GM13977 (cell line): ENCODE results near the gene PIPOX.

ENCODE experiments used
- DNase-seq: peaks from one replicate; pipeline ENCODE4 v3.0.0; 2012; ENCODE audit warnings: low spot score
- in situ Hi-C: fragments of 300-500 bp; cut with MboI; formaldehyde crosslinking; loops from one replicate; pipeline ENCODE4 v1.12.0; 2022; ENCODE audit warnings: low sequenced_read_pairs, low pct_unique_long_range_greater_than_20kb, mixed read lengths, inconsistent platforms; ENCODE audit not compliant: unreplicated experiment
- TF ChIP-seq, protein P1 (sequence below): IDR thresholded peaks from 2 replicates; pipeline ENCODE4 v1.5.1; 2012; ENCODE audit warnings: mild to moderate bottlenecking, control low read depth; ENCODE audit not compliant: insufficient read depth; ENCODE audit errors: extremely low read depth, missing control alignments

The PIPOX gene

DNA sequence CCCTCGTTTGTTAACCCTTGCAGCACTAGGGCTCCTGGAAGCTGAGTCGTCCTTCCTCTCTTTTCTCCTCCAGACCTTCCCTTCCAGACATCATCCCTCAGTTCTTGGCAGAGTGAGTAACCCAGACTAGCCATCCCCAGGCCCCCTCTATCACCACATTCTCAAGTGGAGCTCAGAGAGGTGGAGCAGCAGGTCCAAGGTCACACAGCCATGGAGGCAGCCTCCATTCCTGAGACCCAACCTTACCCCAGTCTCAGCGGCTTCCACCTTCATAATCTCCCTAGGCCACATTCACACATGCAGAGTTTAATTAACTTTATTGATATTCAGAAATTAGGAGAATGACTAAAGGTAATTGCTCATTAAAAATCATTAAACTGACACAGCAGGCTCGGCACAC lies 40.1 kb upstream of the PIPOX start:
- no peak for DNase-seq
- TF ChIP-seq, protein P1, sequence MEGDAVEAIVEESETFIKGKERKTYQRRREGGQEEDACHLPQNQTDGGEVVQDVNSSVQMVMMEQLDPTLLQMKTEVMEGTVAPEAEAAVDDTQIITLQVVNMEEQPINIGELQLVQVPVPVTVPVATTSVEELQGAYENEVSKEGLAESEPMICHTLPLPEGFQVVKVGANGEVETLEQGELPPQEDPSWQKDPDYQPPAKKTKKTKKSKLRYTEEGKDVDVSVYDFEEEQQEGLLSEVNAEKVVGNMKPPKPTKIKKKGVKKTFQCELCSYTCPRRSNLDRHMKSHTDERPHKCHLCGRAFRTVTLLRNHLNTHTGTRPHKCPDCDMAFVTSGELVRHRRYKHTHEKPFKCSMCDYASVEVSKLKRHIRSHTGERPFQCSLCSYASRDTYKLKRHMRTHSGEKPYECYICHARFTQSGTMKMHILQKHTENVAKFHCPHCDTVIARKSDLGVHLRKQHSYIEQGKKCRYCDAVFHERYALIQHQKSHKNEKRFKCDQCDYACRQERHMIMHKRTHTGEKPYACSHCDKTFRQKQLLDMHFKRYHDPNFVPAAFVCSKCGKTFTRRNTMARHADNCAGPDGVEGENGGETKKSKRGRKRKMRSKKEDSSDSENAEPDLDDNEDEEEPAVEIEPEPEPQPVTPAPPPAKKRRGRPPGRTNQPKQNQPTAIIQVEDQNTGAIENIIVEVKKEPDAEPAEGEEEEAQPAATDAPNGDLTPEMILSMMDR, result no peak
- in situ Hi-C loops, result no loop called here

DNA sequence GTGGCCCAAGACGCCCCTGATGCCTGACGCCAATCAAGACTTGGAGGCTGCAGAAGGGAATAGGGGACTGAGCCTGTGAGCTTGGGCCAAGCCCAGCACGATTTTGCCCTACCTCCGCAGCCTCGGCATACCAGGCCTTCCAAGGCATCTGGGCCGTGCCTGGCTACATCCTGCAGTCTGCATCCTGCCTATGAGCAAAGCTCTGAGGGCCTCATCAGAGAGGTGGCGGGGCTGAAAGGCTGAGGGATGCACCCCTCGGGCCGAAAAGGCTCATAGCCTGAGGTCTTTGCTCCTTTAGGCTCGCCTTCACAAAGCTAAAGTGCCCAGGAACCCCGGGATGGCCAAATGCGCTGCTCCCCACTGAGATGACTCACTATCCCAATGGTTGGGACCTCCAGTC lies 39.7 kb upstream of the PIPOX start:
- in situ Hi-C loops, result no loop called here
- TF ChIP-seq, protein P1, result no peak
- DNase-seq, result no peak

DNA sequence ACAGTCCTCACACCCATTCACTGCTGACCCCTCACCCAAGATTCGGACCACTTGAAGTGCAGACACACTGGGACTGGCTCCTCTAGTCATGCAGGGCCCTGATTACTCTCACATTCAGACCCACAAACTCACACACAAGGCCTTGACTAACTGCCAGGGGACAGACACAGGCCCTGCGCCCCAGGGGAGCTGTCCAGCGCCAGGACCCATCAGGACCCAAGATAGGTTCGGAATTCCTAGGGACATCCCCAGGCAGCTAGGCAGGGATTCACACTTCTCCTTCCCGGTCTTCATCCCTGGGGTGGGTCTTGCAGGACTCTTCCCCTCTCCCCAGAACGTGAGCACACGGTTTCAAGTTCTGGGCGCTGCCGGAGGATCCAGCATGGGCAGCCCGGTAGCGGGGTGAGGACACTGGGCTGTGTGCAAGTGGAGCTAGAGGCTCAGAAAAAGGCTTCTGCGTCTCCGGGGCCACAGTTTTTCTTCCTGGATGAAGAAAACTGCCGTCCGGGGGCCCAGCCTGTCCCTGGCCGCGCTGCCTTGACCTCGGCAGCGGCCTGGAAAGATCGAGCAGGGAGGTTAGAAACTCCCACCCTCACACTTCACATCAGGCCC lies 38.8 kb upstream of the PIPOX start:
- no peak for DNase-seq
- TF ChIP-seq, protein P1, result no peak
- in situ Hi-C loops, result no loop called here

DNA sequence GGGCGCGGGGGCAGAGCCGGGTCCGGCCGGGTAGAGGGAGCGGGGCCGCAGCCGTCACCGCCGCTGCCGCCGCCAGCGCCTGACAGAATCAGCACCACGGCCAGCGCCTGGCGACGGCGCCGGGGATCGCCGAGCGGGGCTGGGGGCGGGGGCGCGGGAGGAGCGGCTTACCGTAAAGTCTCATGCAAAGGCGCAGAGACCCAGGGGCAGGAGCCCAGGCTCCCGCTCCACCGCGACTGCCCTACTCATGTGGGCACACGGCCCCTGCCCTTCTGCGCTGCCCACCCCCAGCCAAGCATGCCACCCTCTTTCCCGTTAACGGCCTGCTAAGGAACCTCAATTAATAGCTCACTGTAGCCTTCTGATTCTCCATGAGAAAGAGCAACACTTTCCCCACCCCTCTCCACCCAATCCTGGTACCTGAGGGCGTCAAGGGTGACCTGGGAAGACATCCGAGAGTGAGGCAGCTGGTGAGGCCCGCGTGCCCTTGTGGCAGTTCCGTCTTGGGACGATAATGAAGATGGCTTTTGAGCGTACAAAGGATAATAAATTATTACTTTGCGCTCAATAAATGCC lies 36.9 kb upstream of the PIPOX start, which contains the start of gene SEZ6:
TSS of gene SEZ6 (minus strand) at position 98 of the 576 bp plus-strand sequence. CDS start 164 bp downstream, outside the sequence.
- peak; percentile 90 for DNase-seq
- in situ Hi-C loops, result no loop called here
- TF ChIP-seq, protein P1, result no peak

DNA sequence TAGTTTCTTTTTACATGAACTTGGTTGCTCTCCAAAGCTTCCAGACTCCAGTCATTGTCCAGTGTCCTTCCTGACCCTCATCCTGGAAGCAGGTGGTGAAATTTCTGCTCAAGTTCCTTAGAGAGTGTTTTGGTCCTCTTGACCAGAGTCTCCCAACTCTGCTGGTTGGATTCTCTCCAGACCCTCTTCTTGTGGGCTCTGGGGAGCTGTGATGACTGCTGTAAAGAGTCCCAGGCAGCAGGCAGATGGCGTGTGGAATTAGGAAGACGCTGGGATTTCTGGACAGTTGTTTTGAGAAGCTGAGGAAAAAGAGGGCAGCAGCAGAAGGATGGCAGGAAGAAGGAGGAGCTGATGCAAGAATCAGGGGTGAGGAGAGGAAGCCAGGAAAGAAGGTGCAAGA lies 35.5 kb upstream of the PIPOX start:
- DNase-seq, result no peak
- TF ChIP-seq, protein P1, result no peak
- in situ Hi-C loops, result no loop called here

DNA sequence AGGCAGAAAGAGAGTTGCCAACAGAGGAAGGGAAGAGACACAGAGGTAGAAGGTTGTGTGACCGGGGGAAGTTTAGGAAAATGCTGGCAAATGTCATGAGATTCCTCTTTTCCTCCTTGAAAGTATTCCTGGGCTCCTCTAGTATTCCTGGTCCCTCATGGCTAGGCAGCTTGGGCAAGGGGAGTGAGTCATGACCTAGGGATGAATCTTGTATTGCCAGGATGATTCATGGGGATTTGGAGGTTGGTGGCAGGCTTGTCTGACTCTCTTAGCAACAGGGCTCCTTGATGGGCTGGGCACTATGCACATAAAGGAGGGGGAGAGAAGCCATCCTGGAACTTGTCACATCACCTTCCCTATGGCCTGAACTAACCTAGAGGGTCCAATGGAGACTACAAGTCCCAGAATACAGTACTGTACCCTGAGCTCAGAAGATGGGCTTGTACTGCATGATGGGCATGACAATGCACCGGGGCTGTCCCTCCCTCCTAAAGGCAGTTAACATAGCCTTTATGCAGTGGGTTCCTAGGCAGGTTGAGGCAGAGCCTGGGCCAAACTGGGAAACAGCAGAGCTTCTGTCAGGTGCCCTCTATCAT lies 35.0 kb upstream of the PIPOX start:
- TF ChIP-seq, protein P1, result no peak
- in situ Hi-C loops, result no loop called here
- DNase-seq, result no peak
